MV-4-11 (cell line): ENCODE data around the gene BIN1.

ENCODE experiments used
- DNase-seq: peaks from one replicate; lab custom pipeline; 2025; lab: John Stamatoyannopoulos, UW

BIN1 gene

DNA sequence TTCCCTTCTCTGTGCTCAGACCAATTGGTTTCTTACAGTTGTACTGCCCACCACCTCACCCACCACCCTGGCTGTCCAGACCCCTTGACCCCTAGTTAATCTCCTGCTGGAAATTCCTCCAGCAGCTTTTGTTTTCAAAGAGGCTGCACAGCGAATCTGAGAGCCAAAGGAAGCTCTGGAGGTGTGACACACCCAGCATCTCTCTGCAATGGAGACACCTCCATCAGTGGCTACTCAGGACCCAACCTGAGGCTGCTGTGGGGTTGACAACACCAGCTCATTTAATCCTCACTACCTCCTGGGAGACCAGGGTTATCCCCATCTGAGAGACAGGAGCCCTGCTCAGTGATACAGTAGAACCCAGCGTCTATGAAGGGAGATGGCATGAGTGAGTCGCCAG is 86.4 kb downstream of the BIN1 start:
- DNase-seq, result no peak

DNA sequence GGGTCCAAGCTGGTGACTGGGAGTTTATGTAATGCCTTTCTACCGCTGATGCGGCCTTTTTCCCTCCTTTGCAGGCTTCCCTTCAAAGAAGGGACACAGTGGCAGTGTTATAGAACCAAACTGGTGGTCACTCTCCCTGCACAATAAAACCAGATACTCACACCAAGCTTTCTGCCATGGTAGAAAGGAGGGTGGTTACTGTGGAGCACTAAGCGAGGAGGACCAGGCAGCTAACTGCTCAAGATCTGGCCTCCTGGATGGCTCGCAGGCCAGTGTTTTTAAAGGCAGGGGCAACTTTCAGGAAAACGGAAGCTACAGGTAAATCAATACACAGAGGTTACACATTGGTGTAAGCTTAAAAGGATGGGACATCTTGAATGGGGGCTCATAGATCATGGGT is 89.4 kb downstream of the BIN1 start:
- no peak for DNase-seq

DNA sequence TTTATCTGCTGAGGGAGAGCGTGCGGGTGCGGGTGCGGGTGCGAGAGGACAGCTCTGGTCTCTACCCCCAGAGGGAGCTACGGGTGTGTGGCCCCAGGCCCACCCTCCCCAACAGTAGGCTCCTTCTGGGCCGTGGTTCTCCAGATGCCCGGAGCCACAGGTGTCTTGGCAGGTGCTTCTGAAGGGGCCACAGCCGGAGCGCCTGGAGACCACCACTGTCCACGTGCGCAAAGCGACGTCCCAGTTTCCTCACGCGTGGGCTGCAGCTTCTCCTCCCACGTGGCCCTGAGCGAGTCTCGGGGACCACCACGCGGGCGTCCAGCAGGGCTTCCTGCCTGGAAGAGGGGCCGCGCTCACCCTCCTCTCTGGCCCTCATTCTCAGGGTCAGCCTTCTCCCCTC is 90.6 kb downstream of the BIN1 start:
- DNase-seq, result no peak

DNA sequence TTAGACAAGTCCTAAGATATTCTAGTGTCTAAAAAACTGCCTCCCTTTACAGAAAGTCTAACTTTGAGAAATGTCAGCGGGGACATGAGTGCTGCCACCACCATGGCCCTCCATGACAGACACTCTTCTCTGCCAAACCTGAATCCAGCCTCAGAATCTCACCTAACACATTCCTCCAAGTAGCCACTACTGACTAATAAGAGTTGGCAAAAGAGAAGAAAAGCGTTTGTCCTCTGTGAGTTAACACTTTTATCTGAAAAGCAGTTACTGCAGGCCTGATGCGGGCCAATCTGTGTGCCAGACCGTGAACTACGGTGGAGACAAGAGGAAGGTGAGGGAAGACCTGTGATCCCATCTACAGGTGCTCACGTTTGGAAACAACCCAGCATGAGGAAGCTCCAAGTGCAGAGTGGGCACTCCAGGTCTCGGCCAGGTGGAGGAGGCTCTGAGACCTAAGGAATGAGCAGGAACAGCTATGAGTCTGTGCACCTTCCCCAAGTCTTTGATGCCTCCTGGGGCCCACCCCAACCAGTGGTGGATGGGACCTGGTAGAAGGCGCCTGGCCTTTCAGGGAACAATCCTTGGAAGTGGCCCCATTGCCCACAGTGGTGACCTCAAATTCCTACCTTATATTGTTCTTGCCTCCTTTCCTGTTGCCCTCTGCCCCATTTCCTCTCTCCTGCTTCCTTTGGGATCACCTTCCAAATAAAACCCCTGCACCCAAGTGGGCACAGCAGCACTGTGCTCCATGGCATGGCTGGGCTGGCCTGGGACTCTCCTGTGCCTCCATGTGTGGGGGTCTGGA is 91.6 kb downstream of the BIN1 start:
- DNase-seq, result no peak

DNA sequence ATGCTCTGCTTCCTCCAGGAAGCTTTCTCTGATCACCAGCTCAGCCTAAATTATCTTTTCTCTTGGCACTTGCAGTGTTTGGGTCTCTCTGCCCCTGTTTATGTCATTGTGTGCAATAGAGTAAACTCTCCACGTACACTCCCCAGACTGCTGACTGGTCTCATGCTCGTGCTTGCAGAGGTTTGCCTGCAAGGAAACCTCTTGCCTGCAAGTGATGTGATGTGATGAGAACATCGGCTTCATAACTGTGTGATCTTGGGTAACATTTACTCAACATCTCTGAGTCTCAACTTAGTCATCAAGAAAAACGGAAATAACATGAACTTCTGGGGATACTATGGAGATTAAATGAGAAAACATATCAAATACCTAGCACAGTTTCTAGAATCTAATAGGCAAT is 92.3 kb downstream of the BIN1 start:
- DNase-seq, result peak; percentile 88

DNA sequence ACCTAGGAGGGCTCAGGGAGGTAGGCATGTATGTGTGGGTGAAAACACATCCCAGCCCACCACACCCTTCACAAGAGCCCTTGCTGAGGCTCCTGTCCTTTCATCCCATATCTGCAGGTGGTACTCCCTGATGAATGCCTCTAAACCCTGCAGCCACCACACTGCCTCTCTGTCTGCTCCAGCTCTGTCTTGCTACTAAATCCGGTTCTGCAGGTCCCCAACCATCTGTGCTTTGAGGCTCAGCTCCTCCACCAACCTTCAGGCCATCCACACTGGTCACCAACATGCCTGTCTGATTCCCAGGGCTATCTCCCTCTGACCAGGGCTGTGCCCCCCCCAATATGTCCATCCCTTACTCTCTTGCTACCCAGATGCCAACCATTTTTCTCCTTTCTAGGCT is 92.7 kb downstream of the BIN1 start:
- DNase-seq, result no peak

DNA sequence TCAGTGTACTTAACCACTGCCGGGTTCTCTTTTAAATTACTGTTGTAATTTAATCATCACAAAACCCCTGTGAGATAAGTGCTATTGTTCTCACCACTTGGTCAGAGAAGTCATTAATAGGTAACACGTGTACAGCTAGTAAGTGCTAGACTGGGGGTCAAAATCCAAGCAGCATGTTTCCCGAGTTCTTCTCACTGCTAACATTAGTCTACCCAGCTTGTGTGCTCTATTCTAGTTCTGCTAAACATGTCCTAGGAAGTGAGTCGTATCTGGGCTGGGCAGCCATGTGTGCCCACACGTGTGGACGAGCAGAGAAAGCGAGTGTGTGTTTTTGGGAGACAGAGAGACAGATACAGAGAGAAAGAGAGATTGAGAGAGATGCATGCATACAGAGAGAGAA is 94.1 kb downstream of the BIN1 start:
- peak; percentile 1 for DNase-seq

DNA sequence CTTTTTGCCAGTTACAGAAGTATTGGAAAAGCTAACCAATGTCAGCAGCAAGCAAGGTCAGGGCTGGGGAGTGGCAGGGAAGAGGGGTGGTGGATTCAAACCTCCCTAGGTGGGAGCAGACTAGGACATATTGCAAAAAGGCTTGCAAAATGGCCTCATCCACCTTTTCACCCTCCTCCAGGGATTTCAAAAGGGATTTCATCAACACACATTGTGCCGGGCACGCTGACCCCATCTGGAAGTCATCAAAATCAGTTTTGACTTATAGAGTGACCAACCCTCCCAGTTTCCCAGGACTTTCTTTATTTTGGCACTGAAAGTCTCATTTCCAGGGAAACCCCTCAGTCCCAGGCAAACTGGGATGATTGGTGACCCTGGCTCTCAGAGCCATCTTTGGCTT is 94.7 kb downstream of the BIN1 start:
- DNase-seq, result no peak

DNA sequence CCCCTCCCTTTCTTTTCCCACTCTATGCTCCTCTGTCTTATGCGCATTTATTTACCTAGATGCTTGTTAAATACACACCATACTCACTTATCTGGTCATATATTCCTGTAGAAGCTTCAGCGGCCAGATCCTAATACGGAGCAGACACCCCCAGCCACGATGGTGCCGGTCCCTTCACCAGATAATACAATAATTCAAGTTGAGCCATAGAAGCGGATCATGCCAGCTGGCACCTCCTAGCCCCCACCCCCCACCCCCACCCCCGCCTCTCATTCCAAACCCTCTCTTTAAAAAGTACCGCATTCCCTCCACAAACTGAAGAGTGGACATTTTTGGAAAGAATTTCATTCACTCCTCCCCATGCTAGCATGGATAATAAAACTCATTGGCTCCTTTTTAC is 95.2 kb downstream of the BIN1 start:
- no peak for DNase-seq

DNA sequence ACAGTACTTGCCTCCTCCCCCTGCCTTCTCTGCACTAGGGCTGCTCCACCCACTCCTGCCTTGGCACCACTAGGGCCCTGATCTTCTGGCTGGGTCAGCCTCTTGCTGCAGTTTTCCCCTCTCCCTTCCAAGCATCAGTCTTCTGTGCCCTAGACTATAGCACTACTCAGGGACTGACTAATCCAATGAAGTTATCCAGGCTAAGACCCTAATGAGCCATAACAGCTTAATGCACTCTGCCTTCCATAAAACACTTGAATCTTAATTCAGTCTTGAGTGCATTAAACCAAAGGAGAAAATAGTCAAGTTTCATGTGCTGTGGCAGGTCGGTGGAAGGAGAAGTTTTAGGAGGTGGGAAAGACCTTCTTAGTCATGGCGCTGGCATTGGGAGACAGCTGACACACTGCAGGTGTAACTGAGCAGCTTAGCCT is 95.7 kb downstream of the BIN1 start:
- no peak for DNase-seq

DNA sequence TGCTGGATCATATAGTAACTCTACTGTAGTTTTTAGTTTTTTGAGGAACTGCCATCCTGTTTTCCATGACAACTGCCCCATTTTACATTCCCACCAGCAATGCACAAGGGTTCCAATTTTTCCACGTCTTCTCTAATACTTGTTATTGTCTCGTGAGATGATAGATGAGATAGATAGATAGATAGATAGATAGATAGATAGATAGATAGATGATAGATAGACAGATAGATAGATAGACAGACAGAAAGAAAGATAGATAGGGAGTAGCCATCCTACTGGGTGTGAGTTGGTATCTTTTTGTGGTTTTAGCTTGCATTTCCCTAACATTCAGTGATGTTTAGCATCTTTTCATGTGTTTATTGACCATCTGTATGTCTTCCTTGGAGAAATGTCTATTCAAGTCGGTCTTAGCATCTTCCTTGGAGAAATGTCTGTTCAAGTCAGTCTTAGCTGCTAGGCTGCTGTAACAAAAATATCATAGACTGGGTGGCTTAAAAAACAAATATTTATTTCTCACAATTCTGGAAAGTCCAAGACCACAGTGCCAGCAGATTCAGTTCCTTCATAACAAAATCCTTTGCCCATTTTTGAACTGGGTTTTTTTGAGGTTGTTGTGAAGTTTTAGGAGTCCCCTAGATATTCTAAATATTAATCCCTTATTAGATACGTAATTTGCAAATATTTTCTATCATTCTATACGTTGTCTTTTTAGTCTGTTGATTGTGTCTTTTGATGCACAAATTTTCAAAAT is 98.5 kb downstream of the BIN1 start:
- DNase-seq, result no peak

DNA sequence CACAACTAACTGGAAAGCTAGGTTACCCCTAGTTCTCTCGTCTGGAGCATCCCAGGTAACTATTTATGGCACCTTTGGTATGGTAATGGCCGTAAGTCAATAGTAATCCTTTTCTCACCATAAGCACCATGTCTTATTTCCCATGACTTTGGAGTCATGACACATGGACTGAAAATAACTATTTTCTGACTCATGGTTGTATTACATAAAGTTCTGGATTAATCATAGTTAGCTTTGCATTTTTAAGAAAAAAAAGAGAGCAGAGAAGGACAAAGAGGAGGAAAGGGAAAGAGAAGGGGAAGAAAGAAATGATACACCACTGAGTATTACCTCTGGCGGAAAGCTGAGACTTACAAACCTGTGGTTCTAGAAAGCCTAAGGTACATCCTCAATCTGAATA is 99.3 kb downstream of the BIN1 start:
- DNase-seq, result no peak

DNA sequence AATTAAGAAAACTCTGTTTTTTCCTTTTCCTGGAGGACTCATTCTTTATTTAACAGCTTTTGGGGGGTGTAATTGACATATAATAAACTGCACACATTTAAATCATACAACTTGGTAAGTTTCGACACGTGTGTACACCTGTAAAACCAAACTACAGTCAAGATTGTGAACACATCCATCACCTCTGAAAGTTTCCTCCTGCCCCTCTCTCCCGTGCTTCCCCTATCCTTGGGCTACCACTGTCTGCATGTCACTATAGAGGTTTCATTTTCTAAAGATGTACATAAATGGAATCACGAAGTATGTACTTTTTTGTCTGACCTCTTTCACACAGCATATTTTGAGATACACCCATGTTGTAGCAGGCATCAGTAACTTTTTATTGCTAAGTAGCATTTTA is 100.0 kb downstream of the BIN1 start:
- no peak for DNase-seq

DNA sequence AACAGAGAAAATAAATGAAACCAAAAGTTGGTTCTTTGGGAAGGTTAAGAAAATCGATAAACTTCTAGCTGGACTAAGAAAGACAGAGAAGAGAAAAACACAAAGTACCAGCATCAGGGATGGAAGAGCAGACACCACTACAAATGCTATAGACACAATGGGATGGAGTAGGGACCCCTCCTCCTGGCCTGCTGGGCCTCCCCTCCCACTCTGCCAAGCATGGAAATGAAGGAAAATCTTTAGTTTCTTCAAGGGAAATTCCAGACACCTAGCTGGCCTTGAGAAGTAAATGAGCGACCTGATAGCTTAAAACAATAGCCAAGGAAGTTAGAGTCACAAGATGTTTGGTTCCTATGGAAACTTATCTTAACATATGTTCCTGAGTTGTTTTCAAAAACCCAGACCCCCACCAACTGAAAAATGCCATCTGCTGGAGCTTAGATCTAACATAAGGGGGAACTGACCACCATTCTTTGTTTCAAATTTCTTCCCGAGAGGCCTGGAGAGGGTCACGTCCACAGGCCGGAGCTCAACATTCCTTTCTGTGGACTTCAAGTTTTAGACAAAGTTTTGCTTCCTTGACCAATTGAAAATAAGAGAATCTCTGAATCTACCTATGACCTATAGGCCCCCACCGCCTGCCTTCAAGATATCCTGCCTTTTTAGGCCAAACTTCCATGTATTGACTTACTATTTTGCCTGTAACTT is 101.9 kb downstream of the BIN1 start:
- DNase-seq, result no peak

DNA sequence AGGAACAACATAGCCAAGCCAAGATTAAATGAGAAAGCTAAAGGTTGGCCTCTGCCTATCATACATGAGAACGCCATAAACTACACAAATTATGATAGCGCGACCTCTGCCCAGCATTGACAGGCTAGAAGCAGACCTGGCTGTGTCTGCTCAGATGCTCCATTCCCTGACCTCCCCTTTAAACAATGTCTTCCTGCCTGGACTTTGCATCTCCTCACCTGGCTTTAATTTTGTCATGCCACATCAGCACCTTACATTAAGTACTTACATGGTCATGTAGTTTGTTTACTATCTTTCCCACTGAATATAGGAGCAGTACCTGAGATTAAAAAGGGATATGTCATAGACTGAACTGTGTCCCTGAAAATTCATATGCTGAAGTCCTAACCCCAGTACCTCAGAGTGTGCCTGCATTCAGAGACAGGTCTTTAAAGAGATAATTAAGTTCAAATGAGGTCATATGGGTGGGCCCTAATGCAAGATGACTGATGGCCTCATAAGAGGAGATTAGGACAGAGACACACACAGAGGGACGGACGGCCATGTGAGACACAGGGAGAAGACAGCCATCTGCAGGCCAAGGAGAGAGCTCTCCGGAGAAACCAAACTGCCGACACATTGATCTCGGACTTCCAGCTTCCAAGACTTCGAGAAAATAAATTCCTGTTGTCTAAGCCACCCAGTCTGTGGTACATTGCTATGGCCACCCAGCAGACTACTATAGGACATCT is 103.7 kb downstream of the BIN1 start:
- no peak for DNase-seq

DNA sequence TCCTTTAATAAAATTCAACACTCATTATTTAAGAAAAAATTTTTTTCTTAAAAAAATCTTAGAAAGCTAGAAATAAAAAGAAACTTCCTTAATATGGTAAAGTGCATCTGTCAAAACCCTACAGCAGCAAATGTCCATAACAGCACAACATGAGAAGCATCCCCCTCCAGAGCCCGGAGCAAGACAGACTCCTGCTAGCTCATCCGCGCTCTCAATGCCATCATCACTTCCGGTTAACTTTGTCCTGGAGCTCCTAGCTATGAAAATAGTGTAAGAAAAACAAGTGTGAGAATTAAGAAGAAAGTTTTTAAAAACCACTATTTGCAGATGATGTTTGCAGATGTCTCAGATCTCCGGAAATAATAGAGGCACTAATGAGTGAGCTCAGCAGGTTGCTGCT is 105.2 kb downstream of the BIN1 start:
- DNase-seq, result no peak

DNA sequence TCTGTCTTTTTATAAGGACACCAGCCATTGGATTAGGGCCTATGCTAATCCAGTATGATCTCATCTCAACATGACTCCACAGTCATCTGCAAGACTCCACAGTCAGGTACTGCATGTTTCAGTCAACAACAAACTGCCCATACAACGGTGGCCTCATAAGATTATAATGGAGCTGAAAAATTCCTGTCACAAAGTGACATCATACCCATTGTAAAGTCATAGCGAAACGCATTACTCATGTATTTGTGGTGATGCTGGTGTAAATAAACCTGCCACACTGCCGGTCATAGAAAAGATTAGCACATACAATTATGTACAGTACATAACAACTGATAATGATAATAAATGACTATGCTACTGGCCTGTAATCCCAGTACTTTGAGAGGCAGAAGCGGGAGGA is 106.0 kb downstream of the BIN1 start:
- DNase-seq, result no peak

DNA sequence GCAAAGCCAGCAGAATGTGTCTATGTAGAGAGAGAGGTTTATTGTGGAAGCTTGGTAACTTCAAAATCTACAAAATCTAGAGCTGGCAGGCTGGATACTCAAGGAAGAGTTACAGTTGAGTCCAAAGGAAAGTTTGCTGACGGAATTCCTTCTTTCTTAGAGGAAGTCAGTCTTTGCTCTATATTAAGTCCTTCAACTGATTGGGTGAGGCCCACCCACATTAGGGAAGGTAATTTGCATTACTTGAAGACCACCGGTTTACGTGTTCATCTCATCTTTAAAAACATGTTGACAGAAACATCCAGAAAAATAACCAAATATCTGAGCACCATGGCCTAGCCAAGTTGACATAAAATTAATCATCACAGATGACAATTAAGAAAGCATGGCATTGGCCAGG is 106.8 kb downstream of the BIN1 start:
- DNase-seq, result no peak

DNA sequence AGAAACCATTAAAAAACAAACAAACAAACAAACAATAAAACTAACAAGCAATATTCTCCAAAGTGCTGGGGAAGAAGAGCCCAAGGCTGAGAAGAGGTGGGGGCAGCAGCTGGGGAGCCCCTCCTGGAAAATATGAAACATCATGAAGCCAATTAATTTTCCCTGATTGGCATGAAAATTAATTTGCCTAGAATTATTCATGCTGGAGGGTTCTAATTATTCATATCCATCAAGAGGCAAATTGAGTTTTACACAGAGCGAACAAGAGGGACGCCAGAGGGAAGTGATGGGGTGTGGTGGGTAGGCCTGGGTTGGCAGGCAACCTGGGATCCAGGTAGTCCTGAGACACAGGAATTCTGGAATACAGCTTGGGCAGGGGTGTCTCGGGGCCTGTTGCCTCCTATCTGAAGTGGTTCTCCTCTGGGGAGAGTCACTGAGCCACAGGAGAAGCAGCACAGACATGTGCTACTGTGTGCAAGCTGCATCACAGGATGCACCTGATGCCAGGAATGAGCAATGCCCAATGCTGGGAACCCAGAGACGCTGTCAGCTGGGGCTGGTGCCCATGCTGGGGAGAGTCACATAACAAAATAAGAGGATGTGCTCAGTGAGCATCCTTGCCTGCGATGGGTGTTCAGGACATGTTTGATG is 107.7 kb downstream of the BIN1 start:
- DNase-seq, result no peak

DNA sequence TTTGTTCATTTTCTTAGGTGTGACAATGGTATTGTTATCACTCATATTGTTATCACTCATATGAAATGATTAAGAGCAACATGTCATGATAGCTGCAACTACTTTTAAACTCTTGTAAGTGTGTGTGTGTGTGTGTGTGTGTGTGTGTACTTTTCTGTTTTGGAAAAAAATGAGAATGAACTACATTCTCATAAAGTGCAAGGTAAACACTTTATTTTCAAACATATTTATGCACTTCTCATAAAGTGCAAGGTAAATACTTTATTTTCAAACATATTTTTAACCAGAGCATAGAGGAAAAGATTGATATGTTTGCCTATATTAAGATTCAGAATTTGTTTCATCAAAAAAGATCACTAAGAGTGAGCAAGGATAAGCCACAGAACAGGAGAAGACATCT is 108.5 kb downstream of the BIN1 start:
- DNase-seq, result no peak
